ENCODE results near the gene SAMD8.

SAMD8 gene

DNA sequence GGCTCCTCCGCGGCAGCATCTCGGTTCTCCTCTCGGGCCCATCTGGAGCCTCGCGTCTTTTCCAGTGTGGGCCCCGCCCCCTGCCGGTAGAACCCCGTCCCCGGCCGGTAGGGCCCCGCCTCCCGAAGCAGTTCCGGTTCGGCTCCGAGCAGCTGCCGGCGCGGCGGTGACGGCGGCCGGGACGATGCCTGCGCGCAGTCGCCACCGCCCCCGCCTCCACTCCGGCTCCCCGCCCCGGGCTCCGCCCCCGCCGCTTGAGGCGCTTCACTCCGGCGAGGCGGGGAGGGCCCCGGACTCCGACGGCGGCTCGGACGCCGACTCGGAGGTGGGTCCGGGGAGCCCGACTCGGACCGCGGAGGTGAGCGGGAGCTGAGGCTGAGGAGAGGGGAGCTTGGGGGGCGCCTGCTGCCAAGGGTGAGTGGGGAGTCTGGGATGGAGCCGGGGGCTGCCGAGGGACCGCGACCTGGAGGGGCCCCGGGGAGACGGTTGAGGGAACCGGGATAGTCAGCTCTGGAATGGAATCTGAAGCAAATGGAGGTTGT is at the start of gene SAMD8:
SAMD8 (plus strand) TSS at position 292 of the 542 bp plus-strand sequence. CDS start 38,873 bp downstream, outside the sequence.
- peak; percentile 95 for DNase-seq (ENCODE audit: low read depth in 2 of 2)

DNA sequence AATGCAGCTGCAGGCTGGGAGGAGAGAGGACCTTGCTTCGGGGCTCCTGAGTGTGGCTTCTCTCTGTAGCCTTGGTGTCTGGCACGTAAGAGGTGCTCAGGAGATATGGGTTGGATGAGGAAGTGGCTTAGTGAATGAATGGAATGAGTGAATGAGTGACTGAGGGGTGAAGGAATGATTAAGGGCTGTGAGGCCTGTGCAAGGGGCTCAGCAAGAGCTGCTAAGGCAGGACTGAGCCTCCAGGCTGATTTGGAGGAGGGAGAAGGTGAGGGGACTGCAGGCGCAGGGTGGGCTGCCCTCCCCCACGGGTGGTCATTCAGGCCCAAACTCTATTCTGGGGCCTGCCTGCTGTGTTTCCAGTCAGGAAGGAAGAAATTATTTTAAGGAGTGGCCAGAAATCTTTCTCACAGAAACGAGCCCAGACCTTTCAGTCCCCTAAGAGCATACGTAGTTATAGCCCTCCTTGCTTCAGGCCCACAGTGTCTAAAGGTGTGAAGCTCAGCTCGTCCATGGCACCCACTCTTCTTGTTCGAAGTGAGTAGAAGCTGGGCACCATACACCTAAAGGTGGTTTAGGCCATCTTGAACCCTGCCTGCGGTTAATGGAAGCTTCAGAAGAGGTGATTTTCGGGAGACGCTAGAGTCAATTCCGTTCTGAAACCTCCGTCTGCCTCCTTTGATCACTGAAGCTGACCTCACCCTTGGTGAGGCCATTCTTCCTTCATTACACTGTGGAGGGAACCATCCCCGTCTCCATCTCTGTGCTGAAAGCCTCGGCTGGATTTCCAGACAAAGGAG is 49.5 kb upstream of the SAMD8 start:
- no peak for DNase-seq (ENCODE audit: low read depth in 2 of 2)

DNA sequence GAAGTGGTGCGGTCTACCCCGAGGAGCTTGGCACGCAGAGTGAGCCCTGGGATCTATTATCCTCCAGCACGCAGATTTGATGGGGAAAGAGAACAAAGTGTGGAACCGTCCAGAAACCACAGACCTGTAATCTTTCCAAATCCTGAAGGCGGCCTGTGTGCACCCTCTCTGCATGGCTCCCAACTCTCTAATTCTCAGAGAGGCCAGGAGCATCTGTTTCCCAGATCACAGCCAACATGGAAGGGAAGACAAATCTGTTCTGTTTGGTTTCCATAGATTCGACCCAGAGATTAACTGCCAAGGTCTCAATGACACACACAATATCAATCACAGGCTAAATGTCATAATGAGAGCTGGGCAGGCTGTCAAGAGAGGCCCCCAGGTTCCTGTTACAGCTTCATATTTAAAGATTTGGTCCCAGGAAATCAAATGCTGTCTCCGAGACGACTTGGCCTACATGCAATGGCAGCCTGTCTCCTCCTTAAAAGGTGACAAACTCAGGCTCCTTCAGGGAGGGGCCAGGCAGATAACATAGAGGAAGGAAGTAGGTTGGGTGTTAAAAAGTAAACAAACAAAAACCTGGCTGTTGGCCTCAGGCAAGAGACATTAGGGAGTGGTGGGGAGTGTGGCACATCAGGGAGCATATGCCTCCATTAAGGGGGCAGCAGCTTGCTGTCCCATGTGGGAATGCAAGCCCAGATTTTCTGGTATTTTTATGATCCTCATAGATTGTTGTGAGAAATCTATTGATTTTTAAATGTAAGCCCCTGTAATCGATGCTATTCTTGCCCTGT is 48.8 kb upstream of the SAMD8 start:
- DNase-seq (ENCODE audit: low read depth in 2 of 2): peak; percentile 93

DNA sequence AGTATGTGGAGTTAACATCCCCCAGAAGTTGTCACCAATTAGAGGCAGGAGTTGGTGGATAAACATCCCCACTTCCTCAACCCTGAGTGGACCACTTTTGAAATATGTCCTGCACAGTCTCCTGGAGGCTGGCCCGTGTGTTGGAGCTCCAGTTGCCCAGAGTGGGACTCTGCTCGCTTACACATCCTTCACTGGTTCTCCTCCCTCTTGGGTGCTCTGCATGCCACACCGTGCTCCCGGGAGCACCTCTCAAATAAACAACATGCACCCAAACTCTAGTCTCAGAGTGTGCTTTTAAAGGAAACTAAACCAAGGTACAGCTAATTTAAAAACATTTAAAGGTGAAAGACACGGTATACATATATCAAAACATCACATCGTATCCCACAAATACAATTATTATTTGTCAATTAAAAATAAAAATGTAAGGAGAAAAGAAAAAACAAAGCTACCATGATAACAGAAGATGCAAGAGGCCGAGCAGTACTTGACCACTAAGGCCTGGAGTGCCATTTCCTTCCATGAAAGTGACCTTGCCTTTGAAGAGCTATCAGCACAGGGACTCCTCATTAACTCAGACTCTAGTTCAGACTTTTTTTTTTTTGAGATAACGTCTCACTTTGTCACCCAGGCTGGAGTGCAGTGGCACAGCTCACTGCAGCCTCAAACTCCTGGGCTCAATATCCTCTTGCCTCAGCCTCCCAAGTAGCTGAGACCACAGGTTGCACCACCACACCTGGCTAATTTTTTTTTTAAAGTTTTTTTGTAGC is 47.8 kb upstream of the SAMD8 start:
- no peak for DNase-seq (ENCODE audit: low read depth in 2 of 2)

DNA sequence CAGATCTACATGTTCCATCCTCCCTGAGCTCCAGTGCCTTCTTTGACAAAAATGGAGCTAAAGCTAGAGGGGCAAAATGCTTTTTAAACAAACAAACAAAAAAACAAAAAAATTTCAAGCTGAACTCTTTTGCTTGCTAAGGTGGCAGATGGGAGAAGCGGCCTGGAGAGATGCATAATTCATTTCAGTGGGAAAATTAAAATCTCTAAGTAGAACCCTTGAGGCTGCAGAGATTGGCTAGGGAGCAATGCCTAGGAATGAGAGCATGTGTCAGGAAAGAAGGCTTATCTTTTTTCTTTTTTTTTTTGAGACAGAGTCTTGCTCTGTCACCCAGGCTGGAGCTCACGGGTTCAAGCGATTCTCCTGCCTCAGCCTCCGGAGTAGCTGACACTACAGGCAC is 46.4 kb upstream of the SAMD8 start:
- no peak for DNase-seq (ENCODE audit: low read depth in 2 of 2)

DNA sequence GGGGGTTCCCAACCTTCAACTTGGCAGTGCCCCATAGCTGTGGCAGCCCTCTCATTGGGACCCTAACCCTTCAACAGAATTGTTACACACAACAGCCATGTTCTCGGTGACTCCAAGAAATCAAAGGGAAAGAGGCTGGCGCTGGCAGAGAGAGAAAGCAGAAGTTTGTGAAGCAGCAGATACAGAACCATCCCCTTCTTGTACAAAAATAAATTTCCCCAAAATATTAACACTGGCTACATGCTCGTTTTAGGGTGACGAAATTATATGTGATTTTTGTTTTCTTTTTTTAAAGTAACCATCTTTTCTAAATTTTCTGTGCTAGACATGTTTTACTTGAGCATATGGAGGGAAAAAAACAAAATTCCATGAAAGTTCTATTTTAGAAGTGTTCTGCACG is 45.2 kb upstream of the SAMD8 start:
- no peak for DNase-seq (ENCODE audit: low read depth in 2 of 2)

DNA sequence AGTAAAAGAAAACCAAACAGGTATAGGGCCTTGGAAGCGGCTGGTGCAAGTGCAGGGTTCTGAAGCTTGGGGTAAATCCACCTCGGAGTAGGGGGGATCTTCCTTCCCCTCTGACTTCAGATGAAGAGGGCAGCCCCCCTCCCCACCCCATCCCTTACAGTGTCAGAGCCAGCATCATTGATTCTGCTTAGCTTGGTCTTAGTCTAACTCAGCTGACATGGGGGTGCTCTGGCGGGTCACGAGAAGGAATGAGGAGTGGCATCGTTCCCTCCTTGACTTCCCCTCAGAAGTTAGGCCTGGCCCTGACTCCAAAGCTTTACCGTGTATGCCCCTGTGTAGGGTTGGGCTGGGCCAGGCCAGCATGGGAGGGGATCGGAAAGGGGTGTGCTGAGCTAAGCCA is 44.2 kb upstream of the SAMD8 start:
- no peak for DNase-seq (ENCODE audit: low read depth in 2 of 2)

DNA sequence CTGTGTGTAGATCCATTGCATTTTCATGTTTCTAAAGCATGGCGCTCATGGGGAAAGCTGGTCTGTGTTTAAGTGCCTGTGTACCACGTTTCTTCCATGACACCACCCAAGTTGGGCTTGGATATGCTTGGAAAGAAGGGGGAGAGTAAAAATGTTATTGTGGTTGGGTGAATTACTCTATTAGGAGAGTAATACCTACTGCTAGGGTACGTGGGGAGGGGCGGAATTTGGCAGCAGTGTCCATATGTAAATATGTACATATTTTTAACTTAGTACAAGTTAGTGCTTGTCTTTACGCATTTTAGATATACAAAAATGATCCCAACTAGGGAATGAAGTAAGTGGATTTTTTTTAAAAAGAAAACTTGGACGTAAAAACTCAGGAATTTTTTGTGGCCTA is 42.9 kb upstream of the SAMD8 start:
- no peak for DNase-seq (ENCODE audit: low read depth in 2 of 2)

DNA sequence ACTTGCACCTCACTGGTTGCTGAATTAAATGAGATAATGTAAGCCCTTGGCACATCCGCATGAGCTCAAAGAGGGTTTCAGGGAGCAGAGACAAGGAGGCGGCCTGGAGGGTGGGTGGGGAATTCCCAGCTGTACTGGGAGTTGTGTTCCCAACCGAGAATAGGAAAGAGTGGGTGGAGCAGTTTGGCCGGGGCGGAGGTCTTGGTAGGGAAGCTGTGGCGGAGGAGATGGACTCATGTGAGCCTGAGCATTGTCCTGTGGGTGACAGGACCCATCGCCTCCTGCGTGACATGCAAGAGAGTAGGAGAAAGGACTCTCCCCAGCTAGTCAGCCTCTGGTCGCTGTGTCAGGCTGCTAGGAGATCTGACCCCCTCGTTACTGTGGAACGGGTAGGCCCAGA is 41.0 kb upstream of the SAMD8 start:
- DNase-seq (ENCODE audit: low read depth in 2 of 2): no peak

DNA sequence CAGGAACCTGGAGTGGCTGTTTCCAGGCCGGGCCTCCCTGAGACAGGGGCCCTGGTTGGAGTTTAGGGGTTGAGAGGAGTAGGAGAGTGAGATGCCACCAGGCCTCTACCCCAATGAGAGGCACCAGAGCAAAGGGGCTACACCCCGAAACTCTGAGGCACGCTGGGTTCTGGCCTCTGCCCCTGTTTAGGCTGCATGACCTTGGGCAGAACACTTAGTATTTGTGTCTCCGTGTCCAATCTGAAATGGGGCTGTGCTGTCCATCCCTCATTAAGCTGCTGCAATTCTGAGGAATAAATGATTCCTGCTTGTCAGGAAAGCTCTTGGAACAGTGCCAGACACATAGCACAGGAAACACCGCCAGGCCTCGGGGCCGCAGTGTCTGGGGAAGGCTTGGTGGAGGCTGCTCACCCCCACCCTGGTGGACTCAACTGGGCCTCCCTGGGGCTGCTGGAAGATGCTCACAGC is 40.5 kb upstream of the SAMD8 start:
- no peak for DNase-seq (ENCODE audit: low read depth in 2 of 2)

DNA sequence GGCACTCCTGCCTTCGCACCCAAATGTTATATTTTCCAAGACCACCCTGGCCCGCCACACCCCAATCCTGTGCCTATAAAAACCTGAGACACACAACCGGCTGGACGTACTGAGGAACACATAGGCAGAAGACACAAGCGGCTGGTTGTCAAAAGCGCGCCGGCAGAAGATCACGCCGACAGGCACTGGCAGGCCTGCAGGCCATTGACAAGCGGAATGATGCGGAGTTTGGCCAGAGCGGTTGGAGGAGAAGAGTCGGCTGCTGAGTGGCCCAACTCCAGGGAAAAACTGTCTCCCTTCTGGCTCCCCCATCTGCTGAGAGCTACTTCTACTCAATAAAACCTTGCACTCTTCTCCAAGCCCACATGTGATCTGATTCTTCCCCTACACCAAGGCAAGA is 39.7 kb upstream of the SAMD8 start:
- DNase-seq (ENCODE audit: low read depth in 2 of 2): no peak

DNA sequence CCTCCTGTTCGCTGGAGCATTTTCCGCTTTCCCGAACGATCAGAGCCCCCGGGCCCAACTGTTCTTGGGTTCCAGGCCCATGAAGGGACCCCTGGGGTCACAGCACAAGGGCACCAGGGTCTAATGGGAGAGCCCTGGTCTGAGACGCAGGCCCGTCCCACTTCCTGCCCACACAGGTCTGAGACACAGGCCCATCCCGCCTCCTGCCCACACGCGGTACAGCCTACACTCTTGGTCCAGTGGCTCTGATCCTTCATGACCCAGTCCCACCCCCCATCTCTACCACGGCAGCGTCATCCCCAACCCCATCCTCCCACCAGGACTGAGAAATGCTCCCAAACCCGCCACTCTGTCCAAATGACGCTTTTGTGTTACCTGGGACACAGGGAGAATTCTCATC is 38.7 kb upstream of the SAMD8 start:
- DNase-seq (ENCODE audit: low read depth in 2 of 2): no peak

DNA sequence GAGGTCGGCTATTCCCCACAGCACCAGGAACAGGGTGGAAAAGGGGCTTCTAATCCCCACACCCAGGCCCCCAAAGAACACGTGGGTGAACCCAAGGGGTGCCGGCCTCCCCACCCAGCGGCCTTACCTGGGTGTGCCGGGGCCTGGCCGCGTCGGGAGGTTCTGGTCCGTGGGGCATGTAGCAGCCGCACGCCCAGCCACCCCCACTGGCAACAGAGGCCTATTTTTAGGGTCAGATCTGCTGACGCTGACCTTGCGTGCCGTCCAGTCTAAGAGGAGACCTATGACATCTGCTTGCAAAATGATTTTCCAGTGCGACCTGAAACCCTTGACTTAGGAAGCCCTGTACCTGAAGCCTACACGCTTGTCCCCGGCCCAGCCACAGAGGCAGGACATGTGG is 38.0 kb upstream of the SAMD8 start:
- no peak for DNase-seq (ENCODE audit: low read depth in 2 of 2)

DNA sequence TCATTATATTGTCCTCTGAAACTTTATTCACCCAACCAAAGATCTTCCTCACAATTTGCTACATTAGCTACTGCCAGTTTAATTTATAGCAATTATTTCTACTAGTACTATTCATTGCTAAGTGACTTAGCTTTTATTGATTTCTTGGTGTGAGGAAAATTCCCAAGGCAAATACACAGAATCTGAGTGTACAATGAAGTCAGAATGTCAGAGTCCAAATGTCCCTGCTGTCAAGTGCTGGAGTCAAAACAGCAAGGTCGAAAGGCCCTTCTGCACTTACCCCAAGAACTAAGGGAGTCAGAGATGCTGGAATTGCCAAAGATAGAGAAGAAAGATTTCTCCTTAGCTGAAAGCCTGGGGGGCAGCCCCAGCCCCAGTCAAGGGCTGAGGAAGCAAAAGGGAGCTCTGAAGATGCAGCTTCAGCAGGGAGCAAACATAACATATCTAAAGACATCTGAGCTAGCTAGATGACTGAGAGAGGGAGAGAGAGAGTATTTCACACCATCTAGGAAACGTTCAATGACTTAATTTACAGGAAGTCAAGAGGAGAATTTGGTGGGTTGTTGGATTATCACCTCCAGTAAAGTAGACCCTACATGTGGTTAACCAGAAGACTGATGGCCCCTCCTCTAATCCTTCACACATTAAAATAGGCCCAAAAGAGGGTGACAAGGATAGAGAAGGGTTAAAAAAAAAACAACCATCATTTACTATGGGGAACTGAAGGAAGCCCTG is 36.6 kb upstream of the SAMD8 start:
- no peak for DNase-seq (ENCODE audit: low read depth in 2 of 2)

DNA sequence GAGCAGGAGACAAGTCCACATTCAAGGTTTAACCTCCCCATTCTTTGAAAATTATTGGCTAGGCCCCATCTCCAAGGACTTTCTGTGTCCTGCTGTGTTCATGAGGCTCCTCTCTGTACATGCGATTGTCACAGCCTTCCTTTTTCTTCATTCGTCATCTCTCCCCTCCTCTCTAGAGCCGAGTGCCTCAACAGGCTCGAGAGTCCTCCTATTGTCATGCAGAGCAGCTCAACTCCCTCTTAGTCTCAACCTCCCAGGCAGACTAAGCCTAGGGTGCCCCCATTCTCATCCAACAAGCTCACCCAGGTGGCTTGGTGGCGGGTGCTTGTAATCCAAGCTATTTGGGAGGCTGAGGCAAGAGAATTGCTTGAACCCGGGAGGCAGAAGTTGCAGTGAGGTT is 35.1 kb upstream of the SAMD8 start:
- no peak for DNase-seq (ENCODE audit: low read depth in 2 of 2)

DNA sequence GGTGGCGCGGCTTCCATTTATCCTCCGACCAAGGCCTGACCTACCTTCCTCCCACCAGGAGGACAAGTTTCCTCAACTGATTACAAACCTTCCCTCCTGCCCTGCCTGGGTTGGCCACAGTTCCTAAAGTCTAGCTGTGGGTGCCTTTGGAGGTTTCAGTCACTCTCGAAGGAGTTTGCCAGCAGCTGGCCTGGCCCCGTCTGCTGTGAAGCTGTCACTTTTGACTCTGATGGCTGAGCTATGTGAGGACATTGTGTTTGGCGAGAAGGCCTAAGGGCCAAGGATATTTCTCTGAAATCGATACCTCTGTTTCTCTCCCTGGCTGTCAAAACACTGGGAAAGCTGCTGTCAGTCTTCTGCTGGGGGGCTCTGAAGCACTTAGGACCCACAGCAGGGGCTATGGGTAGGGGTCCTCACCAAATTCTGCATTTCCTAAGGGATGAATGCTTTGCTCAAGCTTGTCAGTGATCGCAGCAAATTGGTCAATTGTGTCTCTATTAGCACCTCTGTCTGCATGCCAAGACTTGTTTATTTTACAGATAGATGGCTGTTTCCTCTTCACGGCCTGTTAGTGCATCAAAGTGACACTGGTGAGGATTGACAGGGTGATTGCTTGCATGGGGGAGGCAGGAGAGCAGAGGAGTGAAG is 31.9 kb upstream of the SAMD8 start:
- no peak for DNase-seq (ENCODE audit: low read depth in 2 of 2)

DNA sequence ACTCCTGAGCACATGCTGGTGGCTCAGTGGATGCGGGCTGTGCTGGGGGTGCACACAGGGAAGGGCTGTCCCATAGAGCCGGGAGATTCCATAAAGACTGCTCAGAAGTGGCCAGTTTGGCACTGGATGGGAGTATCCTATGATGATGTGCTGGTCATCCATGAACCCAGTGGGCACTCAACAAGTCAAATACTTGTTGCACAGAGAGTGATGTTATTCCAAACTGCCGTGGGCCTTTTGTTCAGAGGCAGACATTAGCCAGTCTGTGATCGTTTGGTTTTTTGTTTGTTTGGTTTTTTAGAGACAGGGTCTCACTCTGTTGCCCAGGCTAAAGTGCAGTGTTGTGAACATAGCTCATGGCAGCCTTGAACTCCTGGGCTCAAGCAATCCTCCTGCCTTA is 30.9 kb upstream of the SAMD8 start:
- DNase-seq (ENCODE audit: low read depth in 2 of 2): no peak

DNA sequence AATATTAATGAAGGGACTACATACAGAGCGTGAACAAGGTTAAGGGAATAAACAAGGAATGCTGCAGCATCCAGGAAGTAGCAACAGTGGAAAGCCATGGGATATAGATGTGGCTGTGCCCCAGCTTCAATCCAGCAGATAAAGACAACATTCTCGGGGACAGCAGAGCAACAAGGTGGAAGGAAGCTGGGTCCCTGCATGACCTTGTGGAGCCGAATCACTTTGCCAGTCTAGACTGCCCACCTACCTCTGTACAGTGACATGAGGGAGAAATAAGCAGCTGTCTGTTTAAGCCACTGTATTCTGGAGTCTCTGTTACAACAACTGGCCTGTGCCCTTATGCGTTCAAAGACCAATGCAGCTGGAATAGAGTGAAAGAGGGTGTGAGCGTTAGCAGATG is 30.1 kb upstream of the SAMD8 start:
- no peak for DNase-seq (ENCODE audit: low read depth in 2 of 2)

DNA sequence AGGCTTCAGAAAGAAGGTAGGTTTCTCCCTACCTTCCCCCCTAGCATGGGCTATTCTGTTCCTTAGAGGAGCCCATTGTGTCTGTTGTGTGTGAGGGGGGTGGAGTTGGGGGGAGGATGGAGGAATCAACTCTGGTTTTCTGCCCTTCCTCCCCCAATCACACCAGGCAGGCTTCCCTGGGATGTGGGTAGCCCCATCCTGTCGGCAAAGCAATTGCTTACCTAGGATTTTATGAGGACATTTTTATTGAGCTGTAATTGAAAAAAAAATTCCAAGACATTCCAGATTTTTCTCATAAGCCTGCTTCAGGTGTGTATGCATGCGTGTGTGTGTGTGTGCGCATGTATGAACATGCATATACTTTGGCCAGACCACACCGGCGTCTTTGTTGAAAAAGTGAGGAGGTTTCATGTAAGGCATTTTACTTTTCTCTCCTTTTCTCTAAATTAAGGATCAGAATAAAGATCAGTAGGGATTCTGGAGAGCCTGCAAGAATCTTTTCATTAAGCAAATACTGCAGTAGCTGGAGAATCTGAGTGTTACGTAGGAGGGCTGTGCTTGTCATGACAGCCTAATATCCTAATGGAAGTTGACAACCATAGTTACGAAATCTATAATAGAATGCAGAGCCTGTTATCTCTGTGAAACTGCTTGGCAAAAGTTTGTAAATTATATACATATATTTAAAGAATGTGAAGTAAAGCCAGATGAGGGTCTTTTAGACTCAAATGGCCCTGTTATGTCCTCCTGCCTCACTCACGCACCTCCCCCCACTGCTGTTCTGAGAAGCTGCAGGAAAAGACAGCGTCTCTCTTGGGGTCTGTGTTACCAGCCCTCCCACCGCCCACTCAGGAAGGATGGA is 27.3 kb upstream of the SAMD8 start:
- DNase-seq (ENCODE audit: low read depth in 2 of 2): peak; percentile 77 to 79

DNA sequence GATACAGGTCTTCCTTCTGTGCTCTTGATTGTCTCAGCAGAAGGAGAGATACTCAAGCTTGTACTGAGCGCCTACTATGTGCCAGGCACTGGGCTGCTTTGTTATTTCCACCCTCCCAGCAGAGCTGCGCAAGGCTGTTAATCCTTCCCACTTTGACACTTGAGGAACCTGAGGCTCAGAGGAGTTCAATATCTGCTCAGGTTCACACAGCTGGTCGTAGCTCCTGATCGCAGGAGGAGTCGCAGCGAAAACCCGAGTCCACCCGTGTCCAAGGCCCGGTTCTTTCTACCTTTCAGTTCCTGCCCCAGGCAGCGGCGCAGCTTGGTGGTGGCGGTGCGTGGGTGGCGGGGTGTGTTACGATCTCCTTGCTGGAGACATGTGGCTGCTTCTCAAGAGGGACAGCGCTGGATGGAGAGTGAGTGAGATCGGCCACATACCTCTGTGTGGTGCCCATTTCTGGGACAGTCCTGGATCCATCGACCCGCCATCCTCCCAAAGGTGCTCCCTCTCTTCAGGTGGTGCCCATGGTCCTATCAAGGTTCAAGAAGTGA is 26.5 kb upstream of the SAMD8 start:
- no peak for DNase-seq (ENCODE audit: low read depth in 2 of 2)
